HCT116 (cell line): ENCODE data around the gene AP3B1. TPM values are rescaled to one million over a fixed set of nuclear protein-coding genes. Genes with fewer than 3 reads are reported as not detected.

Source experiments
- ATAC-seq: fragments of 200-7000 bp; cut with Tn5 transposase; 2 replicates; pipeline ENCODE4 v1.9.1; 2020; ENCODE audit warnings: mild to moderate bottlenecking, moderate library complexity
- BruUV-seq: library from RNA; stranded (reverse); fragments of 400-500 nt; replicated peaks from 2 replicates; lab custom pipeline; 2021; lab: Mats Ljungman, UMichigan
- CTCF ChIA-PET: fragments of 300-600 bp; sonication (Branson Sonifier 250); formaldehyde crosslinking; loops from one replicate; lab custom pipeline; 2021; ENCODE audit warnings: antibody characterized with exemption; lab: Charles Lee
- POLR2A ChIA-PET: fragments of 300-600, 350-600 bp; sonication (Branson Sonifier 250); formaldehyde crosslinking; loops from one replicate; lab custom pipeline; 2021; ENCODE audit warnings: antibody characterized with exemption; lab: Charles Lee
- RAD21 ChIA-PET, 2 experiments: fragments of 300-600 bp; sonication (Branson Sonifier 250); formaldehyde crosslinking; loops; one replicate each; lab custom pipeline; 2023; ENCODE audit warnings: low total read pairs in 2 of 2; ENCODE audit not compliant: uncharacterized antibody in 2 of 2, unreplicated experiment in 2 of 2, low non-redundant PET in 1 of 2; lab: Charles Lee
- DNase-seq: peaks from one replicate; pipeline ENCODE4 v3.0.0-alpha.2; 2010; ENCODE audit warnings: low read depth, low spot score
- H2AFZ ChIP-seq: fragments of 200-600 bp; shearing (Covaris generic), sonication (generic); 2 replicates; pipeline ENCODE4 v1.6.1; 2017; ENCODE audit warnings: low read depth, mixed run types, mixed read lengths, antibody characterized with exemption, low read length; ENCODE audit not compliant: poor library complexity, severe bottlenecking
- H3K27ac ChIP-seq: 2 replicates; pipeline ENCODE4 v1.5.1; 2012; ENCODE audit warnings: low read depth, low read length
- H3K27me3 ChIP-seq: fragments of 200-600 bp; sonication (generic); 2 replicates; pipeline ENCODE4 v1.6.1; 2016; ENCODE audit warnings: mixed run types, low read length, mixed read lengths; ENCODE audit not compliant: insufficient read depth
- H3K36me3 ChIP-seq, 2 experiments: fragments of 200-500 bp in 1 of 2; fragments of 200-600 bp in 1 of 2; sonication (Bioruptor generic) in 1 of 2; sonication (generic) in 1 of 2; 2 replicates each; pipeline versions ENCODE4 v1.5.1 to v1.6.1; 2014 to 2016; ENCODE audit warnings: low read length in 2 of 2, inconsistent platforms in 1 of 2, mixed read lengths in 1 of 2, mixed run types in 1 of 2; ENCODE audit not compliant: insufficient read depth in 2 of 2, control insufficient read depth in 1 of 2
- H3K4me1 ChIP-seq, 2 experiments: fragments of 200-600 bp in 1 of 2; sonication (generic) in 1 of 2; 2 replicates each; pipeline versions ENCODE4 v1.5.1 to v1.6.1; 2012 to 2017; ENCODE audit warnings: low read length in 2 of 2, inconsistent platforms in 1 of 2, mild to moderate bottlenecking in 1 of 2, mixed read lengths in 1 of 2, mixed run types in 1 of 2, moderate library complexity in 1 of 2; ENCODE audit not compliant: insufficient read depth in 2 of 2, control insufficient read depth in 1 of 2
- H3K4me2 ChIP-seq: fragments of 200-600 bp; sonication (generic); 2 replicates; pipeline ENCODE4 v1.6.1; 2017; ENCODE audit warnings: mixed run types, low read length, mixed read lengths
- H3K4me3 ChIP-seq, 2 experiments: fragments of 200-600 bp in 1 of 2; sonication (generic) in 1 of 2; replicated peaks in 1 of 2; 2 replicates each; pipeline ENCODE4 v1.5.1; 2011 to 2016; ENCODE audit warnings: low read length in 2 of 2, control low read depth in 1 of 2, low read depth in 1 of 2, mild to moderate bottlenecking in 1 of 2, mixed read lengths in 1 of 2, mixed run types in 1 of 2
- H3K79me2 ChIP-seq: fragments of 200-600 bp; sonication (generic); 2 replicates; pipeline ENCODE4 v1.6.1; 2017; ENCODE audit warnings: mild to moderate bottlenecking, mixed run types, low read length, moderate library complexity, mixed read lengths; ENCODE audit not compliant: insufficient read depth
- H3K9ac ChIP-seq: fragments of 200-600 bp; sonication (generic); 2 replicates; pipeline ENCODE4 v1.6.1; 2016; ENCODE audit warnings: low read length, mixed read lengths
- H3K9me2 ChIP-seq: fragments of 200-600 bp; sonication (generic), shearing (Covaris generic); 2 replicates; pipeline ENCODE4 v1.6.1; 2017; ENCODE audit warnings: mixed run types, mild to moderate bottlenecking, moderate library complexity; ENCODE audit not compliant: insufficient read depth
- H3K9me3 ChIP-seq, 2 experiments: fragments of 200-500 bp in 1 of 2; fragments of 200-600 bp in 1 of 2; sonication (Bioruptor generic) in 1 of 2; sonication (generic) in 1 of 2; 2 replicates each; pipeline ENCODE4 v1.6.1; 2014 to 2017; ENCODE audit warnings: low read length in 2 of 2, mixed read lengths in 2 of 2, inconsistent platforms in 1 of 2, low read depth in 1 of 2, mild to moderate bottlenecking in 1 of 2, mixed run types in 1 of 2, moderate library complexity in 1 of 2; ENCODE audit not compliant: control insufficient read depth in 1 of 2, insufficient read depth in 1 of 2
- H4K20me1 ChIP-seq: fragments of 200-600 bp; sonication (generic), shearing (Covaris generic); 2 replicates; pipeline ENCODE4 v1.6.1; 2017; ENCODE audit warnings: mixed run types, mild to moderate bottlenecking, moderate library complexity; ENCODE audit not compliant: insufficient read depth
- CEBPB ChIP-seq: IDR thresholded peaks from 2 replicates; pipeline ENCODE4 v1.6.1; 2012; ENCODE audit warnings: low read depth
- CTCF ChIP-seq, 3 experiments: fragments of 200-600 bp in 1 of 3; sonication (generic) in 1 of 3; IDR thresholded peaks in 2 of 3; conservative IDR thresholded peaks in 1 of 3; 2 replicates each; pipeline ENCODE4 v1.5.1; 2012 to 2017; ENCODE audit warnings: low read depth in 2 of 3, low read length in 2 of 3, antibody characterized with exemption in 1 of 3, borderline replicate concordance in 1 of 3, control low read depth in 1 of 3, mild to moderate bottlenecking in 1 of 3, mixed read lengths in 1 of 3, mixed run types in 1 of 3, moderate library complexity in 1 of 3; ENCODE audit not compliant: insufficient read depth in 1 of 3
- EGR1 ChIP-seq: IDR thresholded peaks from 2 replicates; pipeline ENCODE4 v1.6.1; 2012; ENCODE audit warnings: low read depth
- ELF1 ChIP-seq: IDR thresholded peaks from 2 replicates; pipeline ENCODE4 v1.6.1; 2012; ENCODE audit warnings: low read depth, borderline replicate concordance
- EZH2phosphoT487 ChIP-seq: fragments of 200-600 bp; IDR thresholded peaks from 2 replicates; pipeline ENCODE4 v1.6.1; 2018; ENCODE audit warnings: antibody characterized with exemption, borderline replicate concordance
- POLR2A ChIP-seq: IDR thresholded peaks from 2 replicates; pipeline ENCODE4 v1.7.0; 2011; ENCODE audit warnings: borderline replicate concordance; ENCODE audit not compliant: insufficient read depth, insufficient read length; ENCODE audit errors: extremely low read depth
- RAD21 ChIP-seq: IDR thresholded peaks from 2 replicates; pipeline ENCODE4 v1.6.1; 2012; ENCODE audit warnings: low read depth, mild to moderate bottlenecking
- SIN3A ChIP-seq: IDR thresholded peaks from 2 replicates; pipeline ENCODE4 v1.6.1; 2012; ENCODE audit warnings: low read depth
- SRF ChIP-seq: IDR thresholded peaks from 2 replicates; pipeline ENCODE4 v1.6.1; 2012; ENCODE audit warnings: low read depth
- TCF7L2 ChIP-seq: IDR thresholded peaks from 2 replicates; pipeline ENCODE4 v1.7.0; 2011; ENCODE audit warnings: borderline replicate concordance, inconsistent platforms; ENCODE audit not compliant: insufficient read depth, insufficient read length; ENCODE audit errors: extremely low read depth
- YY1 ChIP-seq: IDR thresholded peaks from 2 replicates; pipeline ENCODE4 v1.6.1; 2011; ENCODE audit warnings: low read length, low read depth, moderate library complexity, mild to moderate bottlenecking; ENCODE audit not compliant: insufficient replicate concordance; ENCODE audit errors: extremely low read depth
- ZNF274 ChIP-seq: fragments of 200-500 bp; sonication (Bioruptor generic); IDR thresholded peaks from 2 replicates; pipeline ENCODE4 v1.6.1; 2014; ENCODE audit warnings: mild to moderate bottlenecking, low read depth, low read length, inconsistent platforms
- intact Hi-C: fragments of 100-400 bp; cut with micrococcal nuclease; formaldehyde crosslinking; loops from 2 replicates; pipeline ENCODE4 v1.10.0; 2022
- total RNA-seq: library from RNA; stranded (reverse); gene quantifications from one replicate; pipeline ENCODE4 v1.2.1, GENCODE V29; 2021; ENCODE audit not compliant: unreplicated experiment
- TF ChIP-seq, protein P1 (sequence below): IDR thresholded peaks from 2 replicates; pipeline ENCODE4 v1.6.1; 2012
- TF ChIP-seq, protein P2 (sequence below): IDR thresholded peaks from 2 replicates; pipeline ENCODE4 v1.6.1; 2012; ENCODE audit warnings: low read depth

AP3B1 gene
- total RNA-seq, 1 experiment from 2014 or later = 54.5 TPM

GRCh38 chr5:78162253-78162862, 132.1 kb downstream of the AP3B1 start:
- H2AFZ ChIP-seq = no peak overlapping the region
- no TSS peak for BruUV-seq
- no peaks in the 10 kb centered on the region for H3K4me1 ChIP-seq
- intact Hi-C loops = loop anchor here (2.0 to 10.0 kb wide), 2 partner anchors 298 to 602 kb away; no protein-coding TSS in a partner anchor
- H3K27me3 ChIP-seq = no peaks in the 10 kb centered on the region
- no peak overlapping the region for H3K27ac ChIP-seq
- no peak overlapping the region for H3K4me3 ChIP-seq
- H3K9ac ChIP-seq = no peak overlapping the region
- no peaks in the 10 kb centered on the region for H3K36me3 ChIP-seq
- ChIA-PET RAD21 (no interaction called here), CTCF (interaction anchor here (0.9 to 1.9 kb wide), 6 partner anchors 14 to 642 kb away, joined by 3 to 20 read pairs (median 3); no protein-coding TSS in a partner anchor), POLR2A (no interaction called here)
- ATAC-seq (no peak), DNase-seq (peak; percentile 41)
- H3K79me2 ChIP-seq = no peaks in the 10 kb centered on the region
- H3K9me2 ChIP-seq = no peaks in the 10 kb centered on the region
- no peaks in the 10 kb centered on the region for H4K20me1 ChIP-seq
- TF ChIP-seq ZNF274 (no peak), CTCF (IDR thresholded peaks at IDR 0.05 in 2 of 3, conservative IDR thresholded peaks at IDR 0.05 in 1 of 3; ENCODE audit: borderline replicate concordance in 1 of 3, insufficient read depth in 1 of 3, low read depth in 2 of 3, low read length in 2 of 3) (peak; percentile 37 to 75 (median 56); a peak in 5 of 6 replicates), EGR1 (no peak), RAD21 (peak; percentile 67)
- no peak overlapping the region for H3K4me2 ChIP-seq
- no peaks in the 10 kb centered on the region for H3K9me3 ChIP-seq

DNA sequence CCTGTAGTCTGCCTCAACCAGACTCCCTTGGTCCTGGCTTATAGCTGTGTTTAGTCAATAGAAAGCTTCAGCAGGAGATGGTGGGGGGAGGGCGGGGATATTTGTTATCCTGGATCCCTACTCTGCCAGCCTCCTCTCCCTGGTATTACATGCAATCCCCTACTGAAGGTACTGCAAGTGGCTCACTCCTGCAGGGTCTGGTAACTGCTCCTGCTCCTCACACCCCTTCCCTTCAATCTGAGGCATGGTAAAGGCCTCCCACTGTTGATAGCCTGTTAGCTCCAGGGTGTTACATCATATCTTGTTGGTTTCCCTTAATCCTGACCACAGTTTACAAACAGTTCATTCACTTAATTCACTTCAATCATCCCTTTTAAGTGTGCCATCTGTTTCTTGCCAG, 137.5 kb downstream of the AP3B1 start:
- Histone ChIP-seq H4K20me1 (no peaks in the 10 kb centered on the region), H3K9me2 (no peaks in the 10 kb centered on the region), H3K9me3 (no peaks in the 10 kb centered on the region), H2AFZ (no peak overlapping the region), H3K4me3 (no peak overlapping the region), H3K27me3 (no peaks in the 10 kb centered on the region), H3K4me1 (no peaks in the 10 kb centered on the region), H3K9ac (no peak overlapping the region), H3K79me2 (no peaks in the 10 kb centered on the region), H3K27ac (no peak overlapping the region), H3K36me3 (peaks cover 5% of the 10 kb centered on the region in 2 experiments; a peak in 1 of 4 replicates), H3K4me2 (no peak overlapping the region)
- ChIA-PET RAD21 (no interaction called here), POLR2A (no interaction called here), CTCF (no interaction called here)
- intact Hi-C loops = no loop called here
- ATAC-seq (no peak), DNase-seq (no peak)
- no TSS peak for BruUV-seq
- TF ChIP-seq CEBPB (no peak), EZH2phosphoT487 (no peak), SIN3A (no peak), ZNF274 (no peak), TCF7L2 (no peak), YY1 (no peak), ELF1 (no peak), SRF (no peak), POLR2A (no peak)
- TF ChIP-seq, protein P1, sequence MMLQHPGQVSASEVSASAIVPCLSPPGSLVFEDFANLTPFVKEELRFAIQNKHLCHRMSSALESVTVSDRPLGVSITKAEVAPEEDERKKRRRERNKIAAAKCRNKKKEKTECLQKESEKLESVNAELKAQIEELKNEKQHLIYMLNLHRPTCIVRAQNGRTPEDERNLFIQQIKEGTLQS = no peak
- TF ChIP-seq, protein P2, sequence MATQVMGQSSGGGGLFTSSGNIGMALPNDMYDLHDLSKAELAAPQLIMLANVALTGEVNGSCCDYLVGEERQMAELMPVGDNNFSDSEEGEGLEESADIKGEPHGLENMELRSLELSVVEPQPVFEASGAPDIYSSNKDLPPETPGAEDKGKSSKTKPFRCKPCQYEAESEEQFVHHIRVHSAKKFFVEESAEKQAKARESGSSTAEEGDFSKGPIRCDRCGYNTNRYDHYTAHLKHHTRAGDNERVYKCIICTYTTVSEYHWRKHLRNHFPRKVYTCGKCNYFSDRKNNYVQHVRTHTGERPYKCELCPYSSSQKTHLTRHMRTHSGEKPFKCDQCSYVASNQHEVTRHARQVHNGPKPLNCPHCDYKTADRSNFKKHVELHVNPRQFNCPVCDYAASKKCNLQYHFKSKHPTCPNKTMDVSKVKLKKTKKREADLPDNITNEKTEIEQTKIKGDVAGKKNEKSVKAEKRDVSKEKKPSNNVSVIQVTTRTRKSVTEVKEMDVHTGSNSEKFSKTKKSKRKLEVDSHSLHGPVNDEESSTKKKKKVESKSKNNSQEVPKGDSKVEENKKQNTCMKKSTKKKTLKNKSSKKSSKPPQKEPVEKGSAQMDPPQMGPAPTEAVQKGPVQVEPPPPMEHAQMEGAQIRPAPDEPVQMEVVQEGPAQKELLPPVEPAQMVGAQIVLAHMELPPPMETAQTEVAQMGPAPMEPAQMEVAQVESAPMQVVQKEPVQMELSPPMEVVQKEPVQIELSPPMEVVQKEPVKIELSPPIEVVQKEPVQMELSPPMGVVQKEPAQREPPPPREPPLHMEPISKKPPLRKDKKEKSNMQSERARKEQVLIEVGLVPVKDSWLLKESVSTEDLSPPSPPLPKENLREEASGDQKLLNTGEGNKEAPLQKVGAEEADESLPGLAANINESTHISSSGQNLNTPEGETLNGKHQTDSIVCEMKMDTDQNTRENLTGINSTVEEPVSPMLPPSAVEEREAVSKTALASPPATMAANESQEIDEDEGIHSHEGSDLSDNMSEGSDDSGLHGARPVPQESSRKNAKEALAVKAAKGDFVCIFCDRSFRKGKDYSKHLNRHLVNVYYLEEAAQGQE = no peak
